Muscle of back (tissue), 11 donors: Measurements from ENCODE around the gene MYOCOS. TPM values are rescaled to one million over a fixed set of nuclear protein-coding genes. Genes with fewer than 3 reads are reported as not detected.
"Not testable (repeated sequence)": the region's sequence is repeated elsewhere in the genome, so short reads cannot be mapped to it uniquely, and the experiment has no call there.

Experiments
- DNase-seq, 3 donors: peaks; one replicate each; pipeline versions ENCODE4 v3.0.0 to v3.0.0-alpha.2; 2013
- polyA plus RNA-seq, 10 donors: library from polyadenylated mRNA; unstranded; fragments of 120-200 nt; gene quantifications; one replicate each; pipeline ENCODE4 v1.2.1, GENCODE V29; 2013; ENCODE audit not compliant: insufficient read length in 10 of 10

Gene MYOCOS
- polyA plus RNA-seq, 10 donors: 0.08 to 0.23 (median 0.17) TPM; not detected in 5

DNA sequence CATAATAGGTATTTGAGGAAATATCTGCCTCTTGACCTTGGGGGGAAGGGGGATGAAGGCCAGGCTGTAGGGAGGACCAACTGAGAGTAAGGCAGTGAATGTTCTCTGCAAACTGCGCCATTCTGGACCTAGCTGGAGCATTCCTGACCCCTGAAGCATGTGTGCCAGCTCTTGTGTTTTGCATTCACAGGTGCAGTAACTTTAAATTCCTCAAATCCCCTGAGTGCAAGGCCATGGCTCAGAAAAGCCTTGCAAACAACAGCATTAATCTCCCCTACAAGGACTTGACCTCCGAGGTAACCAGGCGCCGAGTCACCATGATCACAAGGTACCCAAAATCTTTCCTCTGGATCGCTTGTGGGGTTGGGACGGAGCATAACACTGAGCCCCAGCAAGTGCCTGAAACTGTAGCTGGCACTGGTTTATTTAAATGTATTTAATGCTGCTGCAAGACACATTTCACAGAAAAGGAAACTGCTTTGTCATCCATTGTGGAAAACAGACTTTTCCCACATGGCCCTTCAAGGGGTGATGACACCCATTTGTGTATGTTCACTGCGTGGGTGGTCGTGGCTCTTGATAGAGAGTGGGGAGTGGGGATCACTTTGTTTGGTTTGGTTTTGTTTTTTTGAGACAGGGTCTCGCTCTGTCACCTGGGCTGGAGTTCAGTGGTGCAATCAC is 1.7 kb downstream of the MYOCOS start:
- DNase-seq: no peak

DNA sequence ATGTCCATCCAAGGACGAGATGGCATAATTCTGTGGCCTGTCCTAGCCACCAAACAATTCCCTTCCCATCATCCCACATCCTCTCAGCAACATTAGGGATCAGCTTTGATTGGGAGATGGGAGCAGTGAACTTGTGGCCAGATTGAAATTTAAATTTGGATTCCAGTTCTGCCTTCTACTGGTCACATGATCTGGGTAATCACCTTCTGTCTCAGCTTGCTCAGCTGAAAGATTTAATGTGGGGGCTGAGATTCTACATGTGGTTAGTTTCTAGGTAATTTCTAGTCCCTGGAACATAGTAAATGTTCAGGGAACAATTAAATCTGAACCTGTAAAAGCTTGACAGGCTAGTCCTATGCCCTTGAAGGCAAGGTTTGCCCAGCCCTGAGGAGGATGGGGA is 3.2 kb downstream of the MYOCOS start:
- no peak for DNase-seq

DNA sequence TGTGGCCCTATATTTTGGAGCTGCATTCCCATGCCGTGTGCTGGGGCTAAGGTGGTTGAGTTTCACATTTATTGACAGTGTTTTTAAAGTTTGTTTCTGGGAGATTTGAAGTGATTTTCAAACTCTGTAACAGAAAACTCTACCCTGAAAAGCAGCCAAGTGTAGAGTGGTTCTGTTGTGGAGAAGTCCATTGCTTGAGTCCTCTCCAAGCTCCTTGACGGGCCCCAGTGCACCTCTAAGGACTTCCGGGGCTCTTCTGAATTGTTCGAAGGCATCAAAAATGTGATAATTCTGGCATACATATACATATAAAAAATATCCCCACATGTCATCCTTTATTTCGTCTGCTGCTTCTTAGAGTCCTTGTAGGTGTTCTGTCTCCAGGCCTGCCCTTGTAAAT is 5.0 kb downstream of the MYOCOS start:
- DNase-seq: no peak

DNA sequence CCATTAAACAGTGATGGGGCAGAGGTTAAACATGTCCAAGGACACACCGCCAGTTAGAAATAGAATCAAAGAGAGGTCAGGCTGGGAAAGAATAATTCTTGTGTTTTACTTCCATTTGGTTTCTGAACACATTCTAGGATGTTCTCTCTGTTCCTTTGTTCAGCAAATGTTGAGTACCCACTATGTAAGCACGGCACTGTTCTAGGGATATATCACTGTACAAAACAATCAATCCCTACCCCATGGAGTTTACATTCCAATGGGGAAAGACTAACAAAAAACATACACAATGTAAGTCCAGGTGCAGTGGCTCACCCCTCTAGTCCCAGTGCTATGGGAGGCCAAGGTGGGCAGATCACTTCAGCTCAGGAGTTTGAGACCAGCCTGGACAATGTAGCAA is 6.2 kb downstream of the MYOCOS start:
- no peak for DNase-seq

DNA sequence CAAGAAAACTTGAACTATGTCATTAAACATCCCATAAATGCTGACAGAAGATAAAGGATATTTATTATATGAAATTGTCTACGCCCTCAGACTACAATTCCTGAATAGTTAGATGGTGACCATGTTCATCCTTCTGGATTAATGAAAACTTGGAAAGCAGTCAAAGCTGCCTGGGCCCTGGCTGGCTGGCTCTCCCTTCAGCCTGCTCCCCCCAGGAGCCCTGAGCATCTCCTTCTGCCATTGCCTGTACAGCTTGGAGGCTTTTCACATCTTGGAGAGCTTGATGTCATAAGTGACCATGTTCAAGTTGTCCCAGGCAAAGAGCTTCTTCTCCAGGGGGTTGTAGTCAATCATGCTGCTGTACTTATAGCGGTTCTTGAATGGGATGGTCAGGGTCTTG is 13.6 kb downstream of the MYOCOS start:
- no peak for DNase-seq

DNA sequence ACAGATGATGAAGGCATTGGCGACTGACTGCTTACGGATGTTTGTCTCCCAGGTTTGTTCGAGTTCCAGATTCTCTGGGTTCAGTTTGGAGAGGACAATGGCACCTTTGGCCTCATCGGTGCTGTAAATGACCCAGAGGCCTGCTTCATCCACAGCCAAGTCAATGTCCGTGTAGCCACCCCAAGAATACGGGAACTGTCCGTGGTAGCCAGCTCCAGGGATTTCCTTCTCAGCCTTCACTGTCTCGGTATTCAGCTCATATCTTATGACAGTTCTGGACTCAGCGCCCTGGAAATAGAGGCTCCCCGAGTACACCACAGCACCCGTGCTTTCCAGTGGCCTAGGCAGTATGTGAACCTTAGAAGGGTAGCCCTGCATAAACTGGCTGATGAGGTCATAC is 14.1 kb downstream of the MYOCOS start:
- no peak for DNase-seq

DNA sequence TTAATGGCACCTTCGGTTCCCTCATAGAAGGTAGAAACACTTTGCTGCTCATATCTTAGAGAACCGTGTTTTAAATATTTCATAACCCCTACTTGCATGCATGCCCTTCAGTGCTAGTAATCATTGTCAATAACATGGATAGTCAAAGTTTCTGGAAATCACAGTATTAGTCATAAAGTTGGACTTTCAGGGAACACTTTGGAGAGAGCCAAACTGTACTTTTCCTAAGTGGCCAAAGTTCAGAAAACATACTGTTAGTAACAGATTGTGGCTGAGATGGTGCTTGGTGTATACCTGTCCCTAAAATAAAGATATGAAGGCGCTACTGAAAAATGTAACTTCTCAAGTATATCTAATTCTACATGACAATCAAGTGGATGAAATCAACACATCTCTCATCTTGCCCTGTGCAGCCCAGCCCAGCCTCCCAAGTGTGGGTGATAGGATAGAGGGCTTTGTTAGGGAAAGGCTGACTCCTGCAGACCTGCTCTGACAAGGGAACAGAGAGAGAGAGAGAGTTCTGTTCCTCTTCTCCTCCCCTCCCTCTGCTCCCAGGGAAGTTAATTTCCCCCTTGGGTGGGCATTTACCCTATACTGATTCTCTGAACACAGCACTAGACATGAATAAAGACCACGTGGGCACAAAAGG is 16.0 kb downstream of the MYOCOS start:
- DNase-seq: no peak

DNA sequence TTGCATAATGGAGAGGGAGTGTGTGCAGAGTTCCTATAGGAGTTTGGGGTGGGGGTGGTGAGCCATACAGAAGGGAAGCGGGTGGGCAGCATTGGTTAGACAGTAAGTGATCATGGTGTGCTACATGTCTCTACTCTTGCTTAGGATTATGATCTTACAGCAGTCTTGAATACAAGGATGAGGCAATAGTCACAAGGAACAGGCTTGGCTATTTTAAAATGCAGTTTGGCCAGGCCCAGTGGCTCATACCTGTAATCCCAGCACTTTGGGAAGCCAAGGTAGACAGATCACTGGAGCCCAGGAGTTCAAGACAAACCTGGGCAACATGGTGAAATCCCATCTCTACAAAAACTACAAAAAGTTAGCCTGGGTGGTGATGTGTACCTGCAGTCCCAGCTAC is 18.2 kb downstream of the MYOCOS start:
- no peak for DNase-seq

DNA sequence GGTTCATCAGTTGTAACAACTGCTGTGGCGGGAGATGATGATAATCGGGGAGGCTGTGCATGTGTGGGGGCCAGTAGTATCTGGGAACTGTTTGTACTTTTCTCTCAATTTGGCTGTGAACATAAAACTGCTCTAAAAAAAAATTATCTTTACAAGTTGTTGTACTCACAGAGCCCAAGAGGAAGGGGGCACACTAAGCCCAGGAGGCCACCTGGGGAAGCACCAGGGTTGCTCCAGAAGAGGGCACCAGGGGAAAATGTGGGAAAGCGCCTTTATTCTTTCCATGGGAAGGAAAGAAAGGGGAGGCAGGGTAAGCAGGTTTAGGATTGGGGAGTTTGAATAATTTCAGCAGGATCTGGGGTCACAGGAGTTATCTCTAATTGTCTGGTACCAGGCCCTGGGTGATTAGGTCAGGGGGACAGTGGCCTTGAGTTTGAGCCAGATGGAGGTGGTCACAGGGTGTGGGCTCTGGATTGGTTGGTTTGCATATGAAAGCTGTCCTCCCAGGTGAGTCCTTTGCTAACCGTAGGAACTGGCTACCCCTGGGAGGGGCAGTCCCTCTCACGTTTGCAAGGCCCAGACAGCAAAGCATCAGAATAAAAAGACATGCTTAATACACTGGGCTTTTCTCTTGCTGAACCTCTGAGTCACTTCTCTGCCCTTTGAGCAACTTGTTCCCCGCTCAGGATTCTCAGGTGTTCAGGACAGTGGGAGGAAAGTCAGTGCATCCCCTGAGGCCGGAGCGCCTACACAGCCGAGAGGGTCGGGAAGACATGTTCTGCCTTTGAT is 19.2 kb downstream of the MYOCOS start:
- DNase-seq: no peak

DNA sequence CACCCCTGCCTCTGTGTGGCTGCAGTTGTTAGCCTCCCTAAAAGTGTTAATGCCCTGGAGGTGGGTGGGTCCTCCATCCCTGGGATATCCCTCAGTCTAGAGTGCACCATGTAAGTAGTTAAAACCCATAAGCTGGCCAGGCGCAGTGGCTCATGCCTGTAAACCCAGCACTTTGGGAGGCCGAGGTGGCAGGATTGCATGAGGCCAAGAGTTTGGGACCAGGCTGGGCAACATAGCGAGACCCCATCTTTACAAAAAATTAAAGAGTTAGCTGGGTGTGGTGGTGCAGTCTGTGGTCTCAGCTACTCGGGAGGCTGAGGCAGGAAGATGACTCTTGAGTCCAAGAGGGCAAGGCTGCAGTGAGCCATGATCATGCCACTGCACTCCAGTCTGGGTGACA is 20.2 kb downstream of the MYOCOS start:
- no peak for DNase-seq

DNA sequence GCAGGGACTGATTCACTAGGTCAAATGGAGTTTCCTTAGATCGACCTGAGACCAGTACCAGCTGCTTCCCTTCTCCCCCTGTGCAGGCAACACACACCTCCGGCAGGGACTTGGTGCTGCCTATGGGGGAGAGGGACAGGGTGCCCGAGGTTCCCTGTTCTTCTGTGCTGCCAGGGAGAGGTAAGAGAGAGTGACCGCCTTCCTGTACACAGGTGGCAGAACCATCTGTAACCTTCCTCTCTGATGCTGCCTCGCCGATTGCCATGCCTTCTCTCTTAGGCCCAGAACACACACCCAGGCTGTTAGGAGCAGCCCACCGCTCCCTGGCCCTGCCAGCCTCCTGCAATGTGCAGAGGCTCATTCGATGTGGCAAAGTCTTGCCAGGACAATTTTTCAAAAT is 21.1 kb downstream of the MYOCOS start:
- DNase-seq: no peak

DNA sequence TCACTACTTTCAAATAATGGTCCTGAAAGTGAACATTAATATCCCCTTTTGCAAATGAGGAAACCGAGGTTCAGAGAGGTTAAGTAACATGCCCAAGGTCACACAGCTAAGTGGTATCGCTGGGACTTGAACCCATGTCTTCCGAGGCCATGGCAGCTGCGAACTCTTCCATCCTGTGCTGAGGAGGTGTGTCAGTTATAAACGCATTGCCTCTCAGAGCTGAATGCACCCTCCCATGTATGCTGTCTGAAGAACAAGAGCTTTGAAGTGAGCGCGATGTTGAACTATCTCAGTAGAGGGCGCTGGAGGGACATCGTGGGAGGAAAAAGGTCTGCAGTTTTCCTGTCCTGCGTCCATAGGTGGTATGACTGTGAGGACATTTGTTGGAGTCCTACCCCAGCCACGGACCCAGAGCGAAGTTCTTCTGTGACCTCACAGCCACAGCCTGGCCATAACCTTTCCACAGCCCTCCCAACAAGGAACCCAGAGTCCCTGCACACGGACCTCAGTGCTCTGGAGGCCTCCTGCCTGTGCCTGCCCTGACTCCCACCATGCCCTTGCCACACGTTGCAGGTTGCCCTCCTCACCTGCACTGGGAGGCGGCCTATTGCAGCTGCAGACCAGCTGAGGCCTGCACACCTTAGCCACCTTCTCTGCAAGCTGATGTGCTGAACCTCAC is 22.9 kb downstream of the MYOCOS start:
- DNase-seq: peak; percentile 85 to 95 (median 92)

DNA sequence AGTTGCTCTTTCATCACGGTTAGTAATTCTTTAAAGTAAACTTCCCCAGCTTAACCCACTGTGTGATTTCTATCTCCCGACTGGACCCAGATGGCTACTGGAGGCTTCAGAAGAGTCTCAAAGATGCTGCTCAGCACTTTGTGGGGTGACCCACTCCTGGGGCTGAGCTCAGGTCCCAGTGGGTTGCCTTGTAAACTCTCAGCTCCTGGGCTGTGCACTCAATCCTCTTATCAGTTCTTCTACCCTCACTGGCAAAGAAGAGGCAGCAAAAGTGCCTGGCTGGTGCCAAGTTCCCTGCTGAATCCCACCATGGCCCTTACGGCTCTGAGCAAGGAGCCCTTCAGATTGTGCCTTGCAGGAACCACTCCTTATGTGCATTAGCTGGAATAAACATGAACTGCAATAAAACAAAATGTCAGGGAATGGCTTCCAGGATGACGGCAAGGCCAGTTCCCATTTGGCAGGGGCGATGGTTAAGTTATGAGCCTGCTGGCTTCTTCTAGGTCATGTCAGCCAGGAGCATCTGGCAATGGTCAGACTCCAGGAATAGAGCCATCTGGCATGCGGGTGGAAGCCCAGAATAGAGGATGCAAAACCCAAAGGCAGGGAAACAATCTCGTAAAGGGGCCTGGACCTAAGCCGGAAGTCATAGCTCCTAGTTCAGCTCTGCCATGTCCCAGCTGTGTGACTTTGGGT is 23.7 kb downstream of the MYOCOS start:
- peak; percentile 61 to 95 (median 94) for DNase-seq

DNA sequence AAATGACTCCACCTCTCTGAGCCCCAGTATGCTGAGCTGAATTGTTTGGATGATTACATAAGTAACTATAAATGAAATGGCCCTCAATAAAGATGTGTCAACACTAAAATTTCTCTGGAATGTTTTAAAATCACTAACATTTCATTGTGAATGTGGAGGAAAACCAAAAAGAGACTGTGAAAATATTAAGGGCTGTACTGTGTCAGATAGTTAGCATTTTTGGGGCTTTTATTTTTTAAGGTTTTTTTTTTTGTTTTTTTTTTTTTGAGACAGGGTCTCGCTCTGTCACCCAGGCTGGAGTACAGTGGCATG is 24.2 kb downstream of the MYOCOS start:
- no peak for DNase-seq

DNA sequence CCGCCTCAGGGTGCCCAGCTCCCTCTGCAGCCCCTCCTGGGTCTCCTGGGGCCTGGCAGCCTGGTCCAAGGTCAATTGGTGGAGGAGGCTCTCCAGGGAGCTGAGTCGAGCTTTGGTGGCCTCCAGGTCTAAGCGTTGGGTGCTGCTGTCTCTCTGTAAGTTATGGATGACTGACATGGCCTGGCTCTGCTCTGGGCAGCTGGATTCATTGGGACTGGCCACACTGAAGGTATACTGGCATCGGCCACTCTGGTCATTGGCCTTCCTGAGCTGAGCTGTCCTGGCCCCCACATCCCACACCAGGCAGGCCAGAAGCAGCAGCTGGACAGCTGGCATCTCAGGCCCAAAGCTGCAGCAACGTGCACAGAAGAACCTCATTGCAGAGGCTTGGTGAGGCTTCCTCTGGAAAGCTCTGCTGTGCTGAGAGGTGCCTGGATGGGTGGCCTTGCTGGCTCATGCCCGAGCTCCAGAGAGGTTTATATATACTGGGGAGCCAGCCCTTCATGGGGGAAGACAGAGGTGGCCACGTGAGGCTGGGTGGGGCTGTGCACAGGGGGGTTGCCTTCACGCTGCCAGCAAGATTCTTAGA is 30.3 kb downstream of the MYOCOS start, which contains the start of gene MYOC:
Gene MYOC, minus strand, starts transcription at position 455 of the 589 bp plus-strand sequence. Its CDS starts 77 bp downstream, at position 378.
- DNase-seq: no peak

DNA sequence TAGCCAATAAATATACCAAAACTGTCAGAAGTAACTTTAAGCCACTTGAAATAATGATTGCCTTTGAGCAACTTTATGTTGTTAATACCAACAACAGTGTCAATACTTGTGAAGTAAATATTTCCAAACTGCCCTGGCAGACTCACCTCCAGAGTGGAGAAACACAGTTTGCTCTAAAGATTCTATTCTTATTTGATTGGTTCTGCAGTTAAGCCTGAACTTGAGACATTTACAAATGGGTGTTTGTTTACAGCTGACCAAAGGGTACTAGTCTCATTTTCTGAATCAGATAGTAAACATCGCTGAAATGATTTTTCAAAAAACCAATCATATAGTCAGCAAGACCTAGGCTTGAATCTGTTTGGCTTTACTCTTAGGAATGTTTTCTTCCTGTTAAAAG is 31.8 kb downstream of the MYOCOS start:
- no peak for DNase-seq

DNA sequence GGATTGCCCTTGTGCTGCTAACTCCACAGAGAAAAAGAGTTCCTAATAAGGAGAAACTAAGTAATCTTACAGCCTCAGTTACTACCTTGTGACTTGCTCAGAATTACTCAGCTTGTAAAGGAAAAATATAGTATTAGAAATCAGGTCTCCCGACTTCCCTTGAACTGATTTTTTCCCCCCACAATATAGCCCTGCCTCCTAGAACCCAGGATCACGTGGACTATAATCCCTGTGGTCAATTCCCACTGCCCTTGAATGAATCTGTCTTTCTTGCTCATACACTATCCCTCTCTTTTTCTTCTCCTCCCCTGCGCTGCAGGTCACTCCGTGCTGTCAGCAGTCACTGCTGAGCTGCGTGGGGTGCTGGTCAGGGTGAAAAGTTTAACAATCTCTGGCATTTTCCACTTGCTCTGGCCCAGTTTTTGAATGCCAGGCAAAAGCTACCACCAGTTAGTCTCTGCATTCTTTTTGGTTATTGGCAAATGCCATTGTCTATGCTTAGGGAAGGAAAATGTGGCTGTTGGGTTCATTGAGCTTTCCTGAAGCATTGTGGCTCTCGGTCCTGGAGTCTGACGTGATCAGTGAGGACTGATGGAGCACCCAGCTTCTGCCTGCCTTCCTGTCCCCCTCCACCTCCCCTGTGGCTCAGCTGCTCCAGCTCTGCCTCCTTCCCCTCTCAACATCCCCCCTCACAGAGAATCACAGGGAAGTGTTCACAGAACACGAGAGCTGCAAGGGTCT is 32.3 kb downstream of the MYOCOS start:
- peak; percentile 37 to 72 (median 42) for DNase-seq

DNA sequence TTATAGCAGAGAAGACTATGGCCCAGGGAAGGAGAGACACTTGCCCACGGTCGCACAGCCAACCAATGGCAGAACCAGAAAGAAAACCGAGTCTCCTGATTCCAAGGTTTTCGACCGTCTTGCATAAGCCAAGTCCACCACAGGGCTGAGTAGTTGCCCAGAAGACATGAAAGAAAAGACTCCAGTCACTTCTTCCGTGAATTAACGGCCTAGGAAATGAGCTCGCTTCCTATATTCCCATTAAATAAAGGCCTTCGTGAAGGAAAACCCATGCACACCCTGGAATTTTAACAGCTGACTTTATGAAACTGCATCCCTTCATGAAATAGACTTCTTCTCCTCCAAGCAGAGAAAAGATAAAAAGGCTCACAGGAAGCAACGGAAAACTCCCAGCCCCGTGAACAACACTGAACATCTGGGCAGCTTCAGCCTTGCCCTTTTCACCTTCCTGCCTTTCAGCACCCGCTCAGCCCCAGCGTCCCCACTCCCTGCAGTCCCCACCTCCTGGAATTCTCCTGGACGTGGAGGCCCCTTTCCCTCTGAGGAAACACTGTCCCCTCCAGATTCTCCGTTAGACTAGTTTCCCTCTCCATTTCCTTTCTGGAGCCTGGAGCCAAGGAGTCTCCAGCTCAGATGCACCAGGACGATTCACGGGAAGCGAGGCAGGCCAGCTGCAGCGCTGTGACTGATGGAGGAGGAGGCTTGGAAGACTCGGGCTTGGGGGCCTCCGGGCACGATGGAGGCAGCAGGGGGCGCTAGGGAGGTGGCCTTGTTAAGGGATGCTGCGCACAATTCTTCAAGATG is 33.1 kb downstream of the MYOCOS start:
- DNase-seq: peak; percentile 73 to 96 (median 90)

DNA sequence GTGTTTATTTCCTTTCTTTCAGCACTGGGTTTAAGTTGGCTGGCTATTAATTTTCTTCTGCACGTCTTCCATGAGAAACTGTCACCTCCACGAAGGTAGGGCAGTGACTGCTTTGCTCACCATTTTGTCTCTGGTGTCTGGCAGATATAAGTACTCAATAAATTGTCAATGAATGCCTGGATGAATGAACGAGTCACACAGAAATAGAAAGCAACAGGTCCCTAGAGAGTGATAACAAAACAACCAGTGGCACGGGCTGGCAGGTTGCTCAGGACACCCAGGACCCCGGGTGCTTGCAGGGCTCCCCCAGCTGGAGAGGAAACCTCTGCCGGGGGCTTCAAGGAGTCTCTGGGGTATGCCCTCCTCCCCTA is 33.7 kb downstream of the MYOCOS start:
- no peak for DNase-seq

DNA sequence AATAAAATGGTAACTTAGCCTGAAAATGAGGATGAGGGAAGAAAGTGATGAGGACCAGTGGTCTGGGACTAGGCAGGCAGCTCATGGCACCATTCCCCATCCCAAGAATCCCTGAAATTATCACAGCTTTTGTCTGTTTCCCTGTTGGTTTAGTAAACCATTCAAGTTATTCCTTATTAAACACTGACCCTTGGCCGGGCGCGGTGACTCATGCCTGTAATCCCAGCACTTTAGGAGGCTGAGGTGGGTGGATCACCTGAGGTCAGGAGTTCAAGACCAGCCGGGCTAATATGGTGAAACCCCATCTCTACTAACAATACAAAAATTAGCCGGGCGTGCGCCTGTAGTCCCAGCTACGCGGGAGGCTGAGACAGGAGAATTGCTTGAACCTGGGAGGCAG is 34.2 kb downstream of the MYOCOS start:
- not testable (repeated sequence) for DNase-seq
